ENCODE measurements around the gene FBXL5. TPM values are rescaled to one million over a fixed set of nuclear protein-coding genes. Genes with fewer than 3 reads are reported as not detected.

Gene FBXL5
- total RNA-seq, 2 experiments from 2014 or later: 26.5 to 30.4 TPM

GRCh38 chr4:15674926-15675325 lies 19.8 kb upstream of the FBXL5 start:
- peaks cover 8% of the 10 kb centered on the region for H3K4me1 Mint-ChIP-seq (ENCODE audit: low read depth)
- H3K36me3 Mint-ChIP-seq: peaks cover 3% of the 10 kb centered on the region
- H3K9me3 Mint-ChIP-seq: no peaks in the 10 kb centered on the region
- no peak overlapping the region for H3K27ac Mint-ChIP-seq
- ChIA-PET POLR2A (no interaction called here), CTCF (interaction anchor here (1.1 to 1.6 kb wide), 2 partner anchors 13 to 25 kb away, joined by 4 read pairs; no protein-coding TSS in a partner anchor)
- intact Hi-C loops (cut with micrococcal nuclease): no loop called here
- no peaks in the 10 kb centered on the region for H3K27me3 Mint-ChIP-seq
- no peak for DNase-seq
- no peak overlapping the region for H3K4me3 Mint-ChIP-seq

GRCh38 chr4:15674046-15674445 lies 18.9 kb upstream of the FBXL5 start:
- no peaks in the 10 kb centered on the region for H3K9me3 Mint-ChIP-seq
- H3K4me1 Mint-ChIP-seq (ENCODE audit: low read depth): peaks cover 3% of the 10 kb centered on the region
- ChIA-PET POLR2A (no interaction called here), CTCF (no interaction called here)
- H3K4me3 Mint-ChIP-seq: no peak overlapping the region
- intact Hi-C loops (cut with micrococcal nuclease): no loop called here
- no peaks in the 10 kb centered on the region for H3K27me3 Mint-ChIP-seq
- H3K36me3 Mint-ChIP-seq: peaks cover 3% of the 10 kb centered on the region
- no peak for DNase-seq
- H3K27ac Mint-ChIP-seq: no peak overlapping the region

DNA sequence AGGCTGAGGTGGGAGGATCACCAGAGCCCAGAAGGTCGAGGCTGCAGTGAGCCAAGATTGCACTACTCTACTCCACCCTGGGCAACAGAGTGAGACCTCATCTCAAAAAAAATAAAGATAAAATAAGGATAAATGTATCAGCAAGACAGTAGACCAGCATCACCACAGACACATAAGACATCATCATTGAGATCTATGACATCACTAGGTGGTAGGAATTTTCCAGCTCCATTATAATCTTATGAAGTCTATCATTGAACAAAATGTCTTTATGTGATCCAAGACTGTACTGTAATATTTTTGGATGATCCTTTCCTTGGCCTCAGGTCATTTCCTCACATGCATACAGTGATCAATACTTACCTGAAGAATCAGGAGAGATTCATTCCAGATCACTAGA lies 18.2 kb upstream of the FBXL5 start:
- Mint-ChIP-seq H3K4me1 (ENCODE audit: low read depth) (peaks cover 3% of the 10 kb centered on the region), H3K4me3 (no peak overlapping the region), H3K9me3 (no peaks in the 10 kb centered on the region), H3K27me3 (no peaks in the 10 kb centered on the region), H3K36me3 (peaks cover 3% of the 10 kb centered on the region), H3K27ac (no peak overlapping the region)
- intact Hi-C loops (cut with micrococcal nuclease): no loop called here
- ChIA-PET CTCF (no interaction called here), POLR2A (no interaction called here)
- DNase-seq: no peak

DNA sequence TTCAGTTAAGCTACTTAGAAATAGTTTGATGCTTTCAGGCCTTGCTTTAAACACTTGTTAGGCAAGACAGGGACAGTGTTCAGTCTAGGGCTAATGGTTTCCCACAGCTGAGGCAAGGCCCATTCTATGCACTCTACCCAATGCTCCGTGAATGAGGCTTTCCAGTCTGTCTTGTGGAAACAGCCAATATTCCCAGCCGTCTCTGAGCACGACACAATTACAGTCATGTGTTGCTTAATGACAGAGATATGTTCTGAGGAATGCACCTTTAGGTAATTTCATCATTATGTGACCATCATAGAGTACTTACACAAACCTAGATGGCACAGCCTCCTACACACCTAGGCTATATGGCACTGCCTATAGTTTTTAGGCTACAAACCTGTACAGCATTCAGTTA lies 16.9 kb upstream of the FBXL5 start:
- H3K9me3 Mint-ChIP-seq: no peaks in the 10 kb centered on the region
- H3K27ac Mint-ChIP-seq: no peak overlapping the region
- POLR2A ChIA-PET: interaction anchor here (1.0 kb wide), 1 partner anchor 9 kb away, joined by 3 read pairs; no protein-coding TSS in a partner anchor
- intact Hi-C loops (cut with micrococcal nuclease): no loop called here
- no peak for DNase-seq
- CTCF ChIA-PET: no interaction called here
- no peaks in the 10 kb centered on the region for H3K27me3 Mint-ChIP-seq
- no peaks in the 10 kb centered on the region for H3K36me3 Mint-ChIP-seq
- no peaks in the 10 kb centered on the region for H3K4me1 Mint-ChIP-seq (ENCODE audit: low read depth)
- H3K4me3 Mint-ChIP-seq: no peak overlapping the region

DNA sequence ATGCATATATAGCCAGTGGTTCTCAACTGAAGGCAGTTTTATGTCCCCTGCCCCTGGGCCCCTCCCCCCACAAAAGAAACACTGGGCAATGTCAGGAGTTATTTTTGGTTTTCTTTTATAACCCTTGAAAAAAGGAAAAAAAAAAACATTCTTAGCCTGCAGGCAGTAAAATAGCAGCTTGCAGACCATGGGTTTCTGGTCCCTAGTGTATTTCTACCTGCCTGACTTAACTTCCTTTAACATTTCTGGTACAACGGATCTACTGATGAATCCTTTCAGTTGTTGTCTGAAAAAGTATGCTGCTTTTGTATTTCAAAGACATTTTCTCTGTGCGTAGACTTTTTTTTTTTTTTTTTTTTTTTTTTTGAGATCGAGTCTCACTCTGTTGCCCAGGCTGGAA lies 15.4 kb upstream of the FBXL5 start:
- peaks cover 6% of the 10 kb centered on the region for H3K36me3 Mint-ChIP-seq
- no peak for DNase-seq
- no peaks in the 10 kb centered on the region for H3K9me3 Mint-ChIP-seq
- H3K27me3 Mint-ChIP-seq: no peaks in the 10 kb centered on the region
- ChIA-PET POLR2A (no interaction called here), CTCF (no interaction called here)
- no peak overlapping the region for H3K4me3 Mint-ChIP-seq
- intact Hi-C loops (cut with micrococcal nuclease): no loop called here
- no peak overlapping the region for H3K27ac Mint-ChIP-seq
- H3K4me1 Mint-ChIP-seq (ENCODE audit: low read depth): peaks cover 6% of the 10 kb centered on the region

- Mint-ChIP-seq H3K4me3 (no peak overlapping the region), H3K4me1 (ENCODE audit: low read depth) (peaks cover 6% of the 10 kb centered on the region), H3K9me3 (no peaks in the 10 kb centered on the region), H3K36me3 (peaks cover 6% of the 10 kb centered on the region), H3K27ac (no peak overlapping the region), H3K27me3 (no peaks in the 10 kb centered on the region)
- POLR2A ChIA-PET: interaction anchor here (0.6 kb wide), 1 partner anchor 13 kb away, joined by 3 read pairs; the partner anchor contains the start of gene FBXL5
- CTCF ChIA-PET: no interaction called here
- intact Hi-C loops (cut with micrococcal nuclease): no loop called here
- no peak for DNase-seq
These were observed 13.6 kb upstream of the FBXL5 start for GRCh38 chr4:15668566-15669435.

DNA sequence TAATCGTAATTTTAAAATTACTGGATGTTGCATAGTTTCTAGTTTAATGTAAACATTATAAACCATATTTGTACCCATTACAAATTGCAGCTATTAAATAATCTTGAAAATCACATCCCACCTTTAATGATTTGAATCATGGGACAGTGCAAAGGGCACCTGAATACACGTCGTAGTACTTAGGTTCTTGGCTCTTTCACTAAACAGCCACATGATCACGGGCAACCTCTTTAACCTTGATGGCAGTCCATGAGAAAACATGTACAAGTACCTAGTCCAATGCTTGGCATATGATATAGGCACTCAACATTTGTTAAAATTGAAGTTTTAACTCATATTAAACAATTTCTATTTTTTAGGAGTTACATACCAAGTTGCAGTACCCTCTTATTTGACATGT lies 11.8 kb upstream of the FBXL5 start:
- H3K36me3 Mint-ChIP-seq: peaks cover 6% of the 10 kb centered on the region
- intact Hi-C loops (cut with micrococcal nuclease): no loop called here
- H3K9me3 Mint-ChIP-seq: no peaks in the 10 kb centered on the region
- ChIA-PET CTCF (interaction anchor here (2.1 kb wide), 1 partner anchor 17 kb away, joined by 4 read pairs; no protein-coding TSS in a partner anchor), POLR2A (no interaction called here)
- no peaks in the 10 kb centered on the region for H3K27me3 Mint-ChIP-seq
- no peak for DNase-seq
- H3K27ac Mint-ChIP-seq: no peak overlapping the region
- H3K4me3 Mint-ChIP-seq: no peak overlapping the region
- H3K4me1 Mint-ChIP-seq (ENCODE audit: low read depth): peaks cover 6% of the 10 kb centered on the region

- Mint-ChIP-seq H3K27ac (no peak overlapping the region), H3K9me3 (no peaks in the 10 kb centered on the region), H3K36me3 (peaks cover 6% of the 10 kb centered on the region), H3K27me3 (no peaks in the 10 kb centered on the region), H3K4me3 (no peak overlapping the region), H3K4me1 (ENCODE audit: low read depth) (peaks cover 11% of the 10 kb centered on the region)
- DNase-seq: no peak
- CTCF ChIA-PET: interaction anchor here (0.6 to 2.1 kb wide), 2 partner anchors 16 to 257 kb away, joined by 3 to 4 read pairs; no protein-coding TSS in a partner anchor
- POLR2A ChIA-PET: no interaction called here
- intact Hi-C loops (cut with micrococcal nuclease): no loop called here
These were observed 10.7 kb upstream of the FBXL5 start for GRCh38 chr4:15665753-15666365.

DNA sequence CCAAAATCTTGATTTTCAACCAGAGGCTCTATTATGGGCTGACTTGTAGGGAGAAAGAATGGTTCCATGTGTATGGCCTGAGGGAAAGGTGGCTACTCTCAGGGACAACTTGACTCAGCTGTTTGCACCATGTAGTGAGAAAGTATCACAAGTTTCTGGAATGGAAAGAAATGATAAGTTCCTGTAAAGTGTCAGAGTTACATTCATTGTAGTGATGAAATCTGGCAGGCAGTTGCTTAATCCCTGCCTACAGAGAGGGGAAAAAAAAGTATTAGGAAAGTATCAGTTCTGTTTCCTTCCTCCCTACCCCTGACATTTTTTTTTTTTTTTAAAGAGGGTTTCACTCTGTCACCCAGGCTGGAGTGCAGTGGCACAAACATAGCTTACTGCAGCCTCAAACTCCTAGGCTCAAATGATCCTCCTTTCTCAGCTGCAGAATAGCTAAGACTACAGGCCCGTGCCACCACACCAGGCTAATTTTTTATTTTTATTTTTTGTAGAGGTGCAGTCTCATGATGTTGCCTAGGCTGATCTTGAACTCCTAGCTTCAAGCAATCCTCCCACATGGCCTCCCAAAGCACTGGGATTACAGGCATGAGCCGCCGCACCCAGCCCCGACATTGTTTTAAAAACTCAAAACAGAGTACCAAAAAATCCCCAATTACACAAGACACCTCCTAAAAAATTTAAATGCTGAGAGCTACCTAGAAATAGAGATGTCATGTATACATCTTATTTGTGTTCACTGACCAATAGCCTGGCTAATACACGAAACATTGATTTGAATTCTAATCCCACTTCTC lies 4.8 kb upstream of the FBXL5 start:
- intact Hi-C loops (cut with micrococcal nuclease): loop anchor here (1.0 to 10.0 kb wide), 5 partner anchors 21 to 2005 kb away; partner anchors contain the start of genes FAM200B and TAPT1
- no peaks in the 10 kb centered on the region for H3K9me3 Mint-ChIP-seq
- H3K4me3 Mint-ChIP-seq: no peak overlapping the region
- peaks cover 5% of the 10 kb centered on the region for H3K36me3 Mint-ChIP-seq
- ChIA-PET POLR2A (interaction anchor here (0.7 kb wide), 1 partner anchor 235 kb away, joined by 3 read pairs; no protein-coding TSS in a partner anchor), CTCF (interaction anchor here (0.6 to 2.1 kb wide), 5 partner anchors 21 to 730 kb away, joined by 3 to 7 read pairs (median 3); partner anchors contain the start of gene FAM200B)
- H3K4me1 Mint-ChIP-seq (ENCODE audit: low read depth): peaks cover 32% of the 10 kb centered on the region
- H3K27ac Mint-ChIP-seq: peak overlapping the region; percentile 11
- peak; percentile 13 for DNase-seq
- H3K27me3 Mint-ChIP-seq: no peaks in the 10 kb centered on the region

DNA sequence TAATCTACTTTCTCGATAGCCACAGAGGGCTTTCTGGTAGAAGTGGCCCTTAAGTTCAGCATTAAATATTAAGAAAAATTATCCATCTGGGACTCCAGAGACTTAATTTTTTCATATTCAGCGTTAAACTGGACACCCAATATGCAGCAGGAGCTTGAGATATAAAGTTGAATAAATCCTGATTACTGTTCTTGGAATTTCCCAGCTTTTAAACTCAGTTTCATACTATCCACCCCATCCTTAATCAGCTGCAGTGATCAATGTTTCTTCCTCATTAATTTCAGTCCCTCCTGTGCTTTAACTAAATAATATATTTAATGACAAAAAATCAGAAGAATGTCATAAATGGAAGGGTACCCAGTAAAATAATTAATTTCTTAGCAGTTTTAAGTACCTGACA lies 3.6 kb upstream of the FBXL5 start:
- no peaks in the 10 kb centered on the region for H3K27me3 Mint-ChIP-seq
- H3K4me3 Mint-ChIP-seq: no peak overlapping the region
- H3K27ac Mint-ChIP-seq: no peak overlapping the region
- peaks cover 10% of the 10 kb centered on the region for H3K36me3 Mint-ChIP-seq
- ChIA-PET POLR2A (no interaction called here), CTCF (interaction anchor here (0.7 to 2.1 kb wide), 3 partner anchors 9 to 422 kb away, joined by 3 to 7 read pairs (median 3); partner anchors contain the start of gene FAM200B)
- no peaks in the 10 kb centered on the region for H3K9me3 Mint-ChIP-seq
- intact Hi-C loops (cut with micrococcal nuclease): loop anchor here (5.0 to 10.0 kb wide), 4 partner anchors 236 to 2004 kb away; partner anchors contain the start of gene TAPT1
- no peak for DNase-seq
- peaks cover 37% of the 10 kb centered on the region for H3K4me1 Mint-ChIP-seq (ENCODE audit: low read depth)

DNA sequence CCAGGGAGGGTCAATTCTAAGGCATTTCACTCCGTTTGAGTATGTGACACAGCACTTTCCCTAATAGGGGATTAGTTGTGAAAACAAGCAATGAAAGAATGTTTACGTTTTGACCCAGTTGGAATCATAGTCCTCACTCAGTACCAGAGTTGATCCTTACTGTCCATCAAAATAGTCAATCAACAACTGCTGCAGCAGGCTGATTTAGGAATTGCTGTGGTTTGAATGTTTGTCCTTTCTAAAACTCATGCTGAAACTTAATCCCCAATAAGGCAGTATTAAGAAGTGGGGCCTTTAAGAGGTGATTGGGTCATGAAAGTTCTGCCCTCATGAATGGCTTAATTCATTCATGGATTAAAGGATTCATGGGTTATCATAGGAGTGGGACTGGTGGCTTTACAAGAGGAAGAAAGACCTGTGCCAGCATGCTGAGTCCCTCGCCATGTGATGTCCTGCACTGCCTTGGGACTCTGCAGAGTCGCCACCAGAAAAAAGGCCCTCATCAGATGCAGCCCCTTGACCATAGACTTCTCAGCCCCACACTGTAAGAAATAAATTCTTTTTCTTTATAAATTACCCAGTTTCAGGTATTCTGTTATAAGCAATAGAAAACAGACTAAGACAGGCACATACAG lies 3.1 kb upstream of the FBXL5 start:
- peaks cover 10% of the 10 kb centered on the region for H3K36me3 Mint-ChIP-seq
- no peaks in the 10 kb centered on the region for H3K27me3 Mint-ChIP-seq
- H3K4me3 Mint-ChIP-seq: no peak overlapping the region
- DNase-seq: no peak
- peaks cover 43% of the 10 kb centered on the region for H3K4me1 Mint-ChIP-seq (ENCODE audit: low read depth)
- CTCF ChIA-PET: interaction anchor here (0.6 to 2.1 kb wide), 4 partner anchors 9 to 421 kb away, joined by 3 to 7 read pairs (median 3); partner anchors contain the start of gene FAM200B
- H3K9me3 Mint-ChIP-seq: no peaks in the 10 kb centered on the region
- intact Hi-C loops (cut with micrococcal nuclease): loop anchor here (5.0 to 10.0 kb wide), 4 partner anchors 236 to 2003 kb away; partner anchors contain the start of gene TAPT1
- H3K27ac Mint-ChIP-seq: no peak overlapping the region
- POLR2A ChIA-PET: no interaction called here

Data from activated CD4-positive, alpha-beta memory T cell treated with anti-CD3 and anti-CD28 coated beads for 36 hours (primary cell).